WTC11 (cell line): Measurements from ENCODE around the gene PRSS38. TPM values are rescaled to one million over a fixed set of nuclear protein-coding genes. Genes with fewer than 3 reads are reported as not detected.

Experiments
- ATAC-seq: fragments of 200-7000 bp; cut with Tn5 transposase; 2 replicates; pipeline ENCODE4 v1.10.0; 2021; ENCODE audit warnings: mild to moderate bottlenecking, moderate library complexity
- CTCF ChIA-PET: fragments of 300-600 bp; sonication (Branson Sonifier 250); formaldehyde crosslinking; loops from one replicate; lab custom pipeline; 2021; ENCODE audit warnings: antibody characterized with exemption; lab: Charles Lee
- POLR2A ChIA-PET: fragments of 350-600 bp; sonication (Branson Sonifier 250); formaldehyde crosslinking; loops from one replicate; lab custom pipeline; 2021; ENCODE audit warnings: antibody characterized with exemption; lab: Charles Lee
- DNase-seq: peaks from one replicate; pipeline ENCODE4 v3.0.0; 2021; ENCODE audit warnings: low spot score
- H3K27ac Mint-ChIP-seq: 2 replicates; pipeline ENCODE4 v1.8.0; 2021; ENCODE audit warnings: mixed read lengths
- H3K27me3 Mint-ChIP-seq: 2 replicates; pipeline ENCODE4 v1.8.0; 2021; ENCODE audit warnings: low read depth, mild to moderate bottlenecking, moderate library complexity, mixed read lengths
- H3K36me3 Mint-ChIP-seq: 2 replicates; pipeline ENCODE4 v1.8.0; 2021; ENCODE audit warnings: mixed read lengths
- H3K4me1 Mint-ChIP-seq: 2 replicates; pipeline ENCODE4 v1.8.0; 2022; ENCODE audit warnings: mixed read lengths
- H3K4me3 Mint-ChIP-seq: 2 replicates; pipeline ENCODE4 v1.8.0; 2021; ENCODE audit warnings: mild to moderate bottlenecking, moderate library complexity, mixed read lengths
- H3K9me3 Mint-ChIP-seq: 2 replicates; pipeline ENCODE4 v1.8.0; 2021; ENCODE audit warnings: mixed read lengths
- ATF2 ChIP-seq: sonication (generic); formaldehyde crosslinking; IDR thresholded peaks from 2 replicates; pipeline ENCODE4 v1.8.1; 2022; ENCODE audit warnings: low read depth, missing genetic modification reagents, borderline replicate concordance
- EMX1 ChIP-seq: fragments of 250-450 bp; sonication (Bioruptor Pico); IDR thresholded peaks from 2 replicates; pipeline ENCODE4 v1.8.0; 2021; ENCODE audit warnings: mild to moderate bottlenecking
- GTF2I ChIP-seq: fragments of 250-450 bp; sonication (Bioruptor Pico); conservative IDR thresholded peaks from 2 replicates; pipeline ENCODE4 v1.4.0; 2021; ENCODE audit warnings: mild to moderate bottlenecking
- IRF1 ChIP-seq: sonication (generic); formaldehyde crosslinking; IDR thresholded peaks from 2 replicates; pipeline ENCODE4 v1.8.0; 2023; ENCODE audit warnings: missing genetic modification reagents
- MAX ChIP-seq: sonication (generic); formaldehyde crosslinking; IDR thresholded peaks from 2 replicates; pipeline ENCODE4 v1.8.0; 2022; ENCODE audit warnings: mild to moderate bottlenecking, missing genetic modification reagents
- NFATC4 ChIP-seq: fragments of 250-450 bp; sonication (Bioruptor Pico); IDR thresholded peaks from 2 replicates; pipeline ENCODE4 v1.9.0; 2021; ENCODE audit warnings: mild to moderate bottlenecking
- OVOL2 ChIP-seq: fragments of 250-450 bp; sonication (Bioruptor Pico); IDR thresholded peaks from 2 replicates; pipeline ENCODE4 v1.9.0; 2021; ENCODE audit warnings: mild to moderate bottlenecking, borderline replicate concordance
- PRRX2 ChIP-seq: fragments of 250-450 bp; sonication (Bioruptor Pico); IDR thresholded peaks from 2 replicates; pipeline ENCODE4 v1.8.0; 2021; ENCODE audit warnings: mild to moderate bottlenecking
- RELA ChIP-seq: sonication (generic); formaldehyde crosslinking; IDR thresholded peaks from 2 replicates; pipeline ENCODE4 v1.8.1; 2022; ENCODE audit warnings: missing genetic modification reagents, mild to moderate bottlenecking, borderline replicate concordance
- SP1 ChIP-seq: sonication (generic); formaldehyde crosslinking; conservative IDR thresholded peaks from 2 replicates; pipeline ENCODE4 v1.8.1; 2022; ENCODE audit warnings: missing genetic modification reagents
- TCF7 ChIP-seq: sonication (generic); formaldehyde crosslinking; IDR thresholded peaks from 2 replicates; pipeline ENCODE4 v1.8.0; 2022; ENCODE audit warnings: mild to moderate bottlenecking, low read depth, missing genetic modification reagents, moderate library complexity
- TEAD1 ChIP-seq: sonication (generic); formaldehyde crosslinking; IDR thresholded peaks from 2 replicates; pipeline ENCODE4 v1.8.0; 2022; ENCODE audit warnings: mild to moderate bottlenecking, missing genetic modification reagents
- TEAD4 ChIP-seq: sonication (generic); formaldehyde crosslinking; IDR thresholded peaks from 2 replicates; pipeline ENCODE4 v1.8.0; 2022; ENCODE audit warnings: mild to moderate bottlenecking, missing genetic modification reagents
- ZNF138 ChIP-seq: sonication (generic); formaldehyde crosslinking; conservative IDR thresholded peaks from 2 replicates; pipeline ENCODE4 v1.8.1; 2022; ENCODE audit warnings: mild to moderate bottlenecking, moderate library complexity, missing genetic modification reagents
- ZNF219 ChIP-seq: sonication (generic); formaldehyde crosslinking; IDR thresholded peaks from 2 replicates; pipeline ENCODE4 v1.8.0; 2023; ENCODE audit warnings: missing genetic modification reagents, mild to moderate bottlenecking, borderline replicate concordance
- ZNF416 ChIP-seq: fragments of 250-450 bp; sonication (Bioruptor Pico); IDR thresholded peaks from 2 replicates; pipeline ENCODE4 v1.9.0; 2021; ENCODE audit warnings: mild to moderate bottlenecking, inconsistent platforms
- ZNF423 ChIP-seq: fragments of 250-450 bp; sonication (Bioruptor Pico); IDR thresholded peaks from 2 replicates; pipeline ENCODE4 v2.1.2; 2022; ENCODE audit warnings: mild to moderate bottlenecking, moderate library complexity
- total RNA-seq: library from RNA; stranded (reverse); gene quantifications from 3 replicates; pipeline ENCODE4 v1.2.3, GENCODE V29; 2021
- TF ChIP-seq, protein P1 (sequence below): fragments of 250-450 bp; sonication (Bioruptor Pico); IDR thresholded peaks from 2 replicates; pipeline ENCODE4 v1.9.0; 2021; ENCODE audit warnings: mild to moderate bottlenecking
- TF ChIP-seq, protein P2 (sequence below): fragments of 250-450 bp; sonication (Bioruptor Pico); IDR thresholded peaks from 2 replicates; pipeline ENCODE4 v1.9.0; 2021; ENCODE audit warnings: moderate library complexity, mild to moderate bottlenecking, inconsistent platforms, borderline replicate concordance
- TF ChIP-seq, protein P3 (sequence below): fragments of 250-450 bp; sonication (Bioruptor Pico); IDR thresholded peaks from 2 replicates; pipeline ENCODE4 v1.9.0; 2021; ENCODE audit warnings: mild to moderate bottlenecking
- TF ChIP-seq, protein P4 (sequence below): sonication (generic); formaldehyde crosslinking; IDR thresholded peaks from 2 replicates; pipeline ENCODE4 v1.8.0; 2022; ENCODE audit warnings: mild to moderate bottlenecking, missing genetic modification reagents

PRSS38 gene
- total RNA-seq, 1 experiment from 2014 or later: not detected

DNA sequence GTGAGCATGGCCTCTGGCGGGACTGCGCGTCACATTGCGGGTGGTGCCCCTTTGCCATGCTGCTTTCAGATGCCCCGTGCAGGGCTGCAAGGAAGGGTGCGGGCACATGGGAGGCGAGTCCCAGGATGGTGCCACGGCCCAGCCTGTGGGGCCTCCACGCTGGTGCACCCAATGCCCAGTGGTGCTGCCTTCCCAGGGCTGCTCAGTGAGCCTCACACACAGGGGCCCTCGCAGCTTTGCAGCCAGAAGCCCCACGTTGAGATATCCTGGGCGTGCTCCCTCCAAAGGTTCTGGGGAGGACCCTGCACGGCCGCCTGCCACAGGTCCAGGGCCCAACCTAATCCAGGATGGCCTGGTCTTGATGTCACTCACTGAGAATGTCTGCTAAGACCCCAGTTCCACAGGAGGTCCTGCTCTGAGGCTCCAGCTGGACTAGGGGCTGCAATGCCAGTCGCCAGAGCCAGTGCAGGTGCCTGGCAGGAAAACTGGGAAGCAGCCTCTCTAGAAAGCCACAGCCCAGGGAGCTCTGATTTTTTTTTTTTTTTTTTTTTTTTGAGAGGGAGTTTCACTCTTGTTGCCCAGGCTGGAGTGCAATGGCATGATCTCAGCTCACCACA lies 34.1 kb upstream of the PRSS38 start (continued):
- no peak for TF ChIP-seq ATF2

GRCh38 chr1:227782226-227782625 lies 33.2 kb upstream of the PRSS38 start:
- peaks cover 22% of the 10 kb centered on the region for H3K27me3 Mint-ChIP-seq

More at GRCh38 chr1:227782226-227782625, 33.2 kb upstream of the PRSS38 start:
- Mint-ChIP-seq H3K4me3 (no peak overlapping the region), H3K9me3 (no peaks in the 10 kb centered on the region), H3K4me1 (0 out of 2 replicates have a peak, but pooled peaks cover 3% of the 10 kb centered on the region), H3K27ac (no peak overlapping the region), H3K36me3 (peaks cover 4% of the 10 kb centered on the region; the same call in 1 of the 2 replicates)
- DNase-seq: no peak
- ChIA-PET CTCF (no interaction called here), POLR2A (no interaction called here)
- TF ChIP-seq ZNF138 (CRISPR knock-in tag): no peak
- TF ChIP-seq, protein P1, sequence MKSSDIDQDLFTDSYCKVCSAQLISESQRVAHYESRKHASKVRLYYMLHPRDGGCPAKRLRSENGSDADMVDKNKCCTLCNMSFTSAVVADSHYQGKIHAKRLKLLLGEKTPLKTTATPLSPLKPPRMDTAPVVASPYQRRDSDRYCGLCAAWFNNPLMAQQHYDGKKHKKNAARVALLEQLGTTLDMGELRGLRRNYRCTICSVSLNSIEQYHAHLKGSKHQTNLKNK (CRISPR knock-in tag): no peak
- TF ChIP-seq GTF2I (CRISPR knock-in tag): no peak
- TF ChIP-seq IRF1 (CRISPR knock-in tag): no peak
- no peak for TF ChIP-seq ZNF219 (CRISPR knock-in tag)
- TF ChIP-seq ZNF423 (CRISPR knock-in tag): no peak
- TF ChIP-seq ZNF416 (CRISPR knock-in tag): no peak
- TF ChIP-seq EMX1 (CRISPR knock-in tag): no peak
- no peak for TF ChIP-seq TEAD4 (CRISPR knock-in tag)
- TF ChIP-seq, protein P2, sequence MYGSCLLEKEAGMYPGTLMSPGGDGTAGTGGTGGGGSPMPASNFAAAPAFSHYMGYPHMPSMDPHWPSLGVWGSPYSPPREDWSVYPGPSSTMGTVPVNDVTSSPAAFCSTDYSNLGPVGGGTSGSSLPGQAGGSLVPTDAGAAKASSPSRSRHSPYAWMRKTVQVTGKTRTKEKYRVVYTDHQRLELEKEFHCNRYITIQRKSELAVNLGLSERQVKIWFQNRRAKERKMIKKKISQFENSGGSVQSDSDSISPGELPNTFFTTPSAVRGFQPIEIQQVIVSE (CRISPR knock-in tag): no peak
- TF ChIP-seq, protein P3, sequence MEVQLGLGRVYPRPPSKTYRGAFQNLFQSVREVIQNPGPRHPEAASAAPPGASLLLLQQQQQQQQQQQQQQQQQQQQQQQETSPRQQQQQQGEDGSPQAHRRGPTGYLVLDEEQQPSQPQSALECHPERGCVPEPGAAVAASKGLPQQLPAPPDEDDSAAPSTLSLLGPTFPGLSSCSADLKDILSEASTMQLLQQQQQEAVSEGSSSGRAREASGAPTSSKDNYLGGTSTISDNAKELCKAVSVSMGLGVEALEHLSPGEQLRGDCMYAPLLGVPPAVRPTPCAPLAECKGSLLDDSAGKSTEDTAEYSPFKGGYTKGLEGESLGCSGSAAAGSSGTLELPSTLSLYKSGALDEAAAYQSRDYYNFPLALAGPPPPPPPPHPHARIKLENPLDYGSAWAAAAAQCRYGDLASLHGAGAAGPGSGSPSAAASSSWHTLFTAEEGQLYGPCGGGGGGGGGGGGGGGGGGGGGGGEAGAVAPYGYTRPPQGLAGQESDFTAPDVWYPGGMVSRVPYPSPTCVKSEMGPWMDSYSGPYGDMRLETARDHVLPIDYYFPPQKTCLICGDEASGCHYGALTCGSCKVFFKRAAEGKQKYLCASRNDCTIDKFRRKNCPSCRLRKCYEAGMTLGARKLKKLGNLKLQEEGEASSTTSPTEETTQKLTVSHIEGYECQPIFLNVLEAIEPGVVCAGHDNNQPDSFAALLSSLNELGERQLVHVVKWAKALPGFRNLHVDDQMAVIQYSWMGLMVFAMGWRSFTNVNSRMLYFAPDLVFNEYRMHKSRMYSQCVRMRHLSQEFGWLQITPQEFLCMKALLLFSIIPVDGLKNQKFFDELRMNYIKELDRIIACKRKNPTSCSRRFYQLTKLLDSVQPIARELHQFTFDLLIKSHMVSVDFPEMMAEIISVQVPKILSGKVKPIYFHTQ: no peak
- TF ChIP-seq NFATC4 (CRISPR knock-in tag): no peak
- TF ChIP-seq, protein P4, sequence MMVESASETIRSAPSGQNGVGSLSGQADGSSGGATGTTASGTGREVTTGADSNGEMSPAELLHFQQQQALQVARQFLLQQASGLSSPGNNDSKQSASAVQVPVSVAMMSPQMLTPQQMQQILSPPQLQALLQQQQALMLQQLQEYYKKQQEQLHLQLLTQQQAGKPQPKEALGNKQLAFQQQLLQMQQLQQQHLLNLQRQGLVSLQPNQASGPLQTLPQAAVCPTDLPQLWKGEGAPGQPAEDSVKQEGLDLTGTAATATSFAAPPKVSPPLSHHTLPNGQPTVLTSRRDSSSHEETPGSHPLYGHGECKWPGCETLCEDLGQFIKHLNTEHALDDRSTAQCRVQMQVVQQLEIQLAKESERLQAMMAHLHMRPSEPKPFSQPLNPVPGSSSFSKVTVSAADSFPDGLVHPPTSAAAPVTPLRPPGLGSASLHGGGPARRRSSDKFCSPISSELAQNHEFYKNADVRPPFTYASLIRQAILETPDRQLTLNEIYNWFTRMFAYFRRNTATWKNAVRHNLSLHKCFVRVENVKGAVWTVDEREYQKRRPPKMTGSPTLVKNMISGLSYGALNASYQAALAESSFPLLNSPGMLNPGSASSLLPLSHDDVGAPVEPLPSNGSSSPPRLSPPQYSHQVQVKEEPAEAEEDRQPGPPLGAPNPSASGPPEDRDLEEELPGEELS: no peak
- TF ChIP-seq SP1 (CRISPR knock-in tag): no peak
- no peak for TF ChIP-seq PRRX2
- TF ChIP-seq TCF7 (CRISPR knock-in tag): no peak
- no peak for TF ChIP-seq TEAD1 (CRISPR knock-in tag)
- no peak for TF ChIP-seq RELA
- TF ChIP-seq MAX (CRISPR knock-in tag): no peak
- TF ChIP-seq OVOL2 (CRISPR knock-in tag): no peak
- no peak for ATAC-seq
